HEK293 (cell line): ENCODE measurements around the gene PAQR8.

Experiments used
- CTCF ChIA-PET: fragments of 350-600 bp; formaldehyde crosslinking; extraction: SDS; loops from one replicate; lab custom pipeline; 2021; ENCODE audit warnings: antibody characterized with exemption; lab: Yijun Ruan, JAX
- POLR2A ChIA-PET: fragments of 300-600 bp; formaldehyde crosslinking; extraction: SDS; loops from one replicate; lab custom pipeline; 2020; ENCODE audit warnings: antibody characterized with exemption, inconsistent platforms; lab: Yijun Ruan, JAX
- H3K27ac ChIP-seq: fragments of 200-500 bp; sonication (Bioruptor generic); 2 replicates; pipeline ENCODE4 v1.5.1; 2014; ENCODE audit warnings: low read depth, low read length, control low read depth, inconsistent platforms; ENCODE audit errors: extremely low read depth
- H3K36me3 ChIP-seq, 2 experiments: fragments of 200-500 bp in 1 of 2; sonication (Bioruptor generic) in 1 of 2; 1 replicate in 1 of 2; 2 replicates in 1 of 2; pipeline ENCODE4 v1.5.1; 2014 to 2017; ENCODE audit warnings: inconsistent platforms in 2 of 2, low read length in 2 of 2; ENCODE audit not compliant: control insufficient read depth in 2 of 2, insufficient read depth in 1 of 2
- H3K4me1 ChIP-seq: fragments of 200-500 bp; sonication (Bioruptor generic); 2 replicates; pipeline ENCODE4 v1.5.1; 2014; ENCODE audit warnings: mild to moderate bottlenecking, low read length, inconsistent platforms; ENCODE audit not compliant: control insufficient read depth, insufficient read depth
- H3K4me3 ChIP-seq: 2 replicates; pipeline ENCODE4 v1.5.1; 2011; ENCODE audit warnings: low read depth, mild to moderate bottlenecking, control low read depth, low read length, moderate library complexity
- H3K9me3 ChIP-seq: fragments of 200-500 bp; sonication (Bioruptor generic); 2 replicates; pipeline ENCODE4 v1.5.1; 2014; ENCODE audit warnings: low read depth, low read length, inconsistent platforms; ENCODE audit not compliant: control insufficient read depth, insufficient read depth
- BCL11A ChIP-seq: fragments of 450-650 bp; formaldehyde crosslinking; IDR thresholded peaks from 2 replicates; pipeline ENCODE4 v1.5.1; 2016; ENCODE audit warnings: low read depth, missing biosample characterization, missing genetic modification characterization
- MZF1 ChIP-seq: fragments of 450-650 bp; formaldehyde crosslinking; IDR thresholded peaks from 2 replicates; pipeline ENCODE4 v1.5.1; 2017; ENCODE audit warnings: missing biosample characterization, missing genetic modification characterization, borderline replicate concordance
- SALL2 ChIP-seq: fragments of 450-650 bp; formaldehyde crosslinking; IDR thresholded peaks from 2 replicates; pipeline ENCODE4 v1.5.0; 2017; ENCODE audit warnings: missing biosample characterization, mild to moderate bottlenecking, missing genetic modification characterization, borderline replicate concordance
- ZBTB20 ChIP-seq: fragments of 450-650 bp; formaldehyde crosslinking; IDR thresholded peaks from 2 replicates; pipeline ENCODE4 v1.5.1; 2016; ENCODE audit warnings: missing biosample characterization, missing genetic modification characterization
- ZNF423 ChIP-seq: fragments of 450-650 bp; formaldehyde crosslinking; IDR thresholded peaks from 2 replicates; pipeline ENCODE4 v1.5.1; 2016; ENCODE audit warnings: missing biosample characterization, missing genetic modification characterization
- ZNF585B ChIP-seq: fragments of 450-650 bp; formaldehyde crosslinking; IDR thresholded peaks from 2 replicates; pipeline ENCODE4 v1.5.1; 2016; ENCODE audit warnings: missing biosample characterization, missing genetic modification characterization
- ZNF629 ChIP-seq: fragments of 450-650 bp; formaldehyde crosslinking; IDR thresholded peaks from 2 replicates; pipeline ENCODE4 v1.5.1; 2017; ENCODE audit warnings: missing biosample characterization, missing genetic modification characterization
- ZNF658 ChIP-seq: fragments of 450-650 bp; formaldehyde crosslinking; IDR thresholded peaks from 2 replicates; pipeline ENCODE4; 2016; ENCODE audit warnings: missing biosample characterization, missing genetic modification characterization
- TF ChIP-seq, protein P1 (sequence below): fragments of 450-650 bp; formaldehyde crosslinking; IDR thresholded peaks from 2 replicates; pipeline ENCODE4 v1.5.1; 2017; ENCODE audit warnings: missing biosample characterization, missing genetic modification characterization
- TF ChIP-seq, protein P2 (sequence below): fragments of 450-650 bp; formaldehyde crosslinking; IDR thresholded peaks from 2 replicates; pipeline ENCODE4 v1.5.1; 2016; ENCODE audit warnings: missing biosample characterization, missing genetic modification characterization, low read depth
- TF ChIP-seq, protein P3 (sequence below): fragments of 450-650 bp; formaldehyde crosslinking; IDR thresholded peaks from 2 replicates; pipeline ENCODE4 v1.5.1; 2016; ENCODE audit warnings: missing biosample characterization, missing genetic modification characterization

PAQR8 gene

DNA sequence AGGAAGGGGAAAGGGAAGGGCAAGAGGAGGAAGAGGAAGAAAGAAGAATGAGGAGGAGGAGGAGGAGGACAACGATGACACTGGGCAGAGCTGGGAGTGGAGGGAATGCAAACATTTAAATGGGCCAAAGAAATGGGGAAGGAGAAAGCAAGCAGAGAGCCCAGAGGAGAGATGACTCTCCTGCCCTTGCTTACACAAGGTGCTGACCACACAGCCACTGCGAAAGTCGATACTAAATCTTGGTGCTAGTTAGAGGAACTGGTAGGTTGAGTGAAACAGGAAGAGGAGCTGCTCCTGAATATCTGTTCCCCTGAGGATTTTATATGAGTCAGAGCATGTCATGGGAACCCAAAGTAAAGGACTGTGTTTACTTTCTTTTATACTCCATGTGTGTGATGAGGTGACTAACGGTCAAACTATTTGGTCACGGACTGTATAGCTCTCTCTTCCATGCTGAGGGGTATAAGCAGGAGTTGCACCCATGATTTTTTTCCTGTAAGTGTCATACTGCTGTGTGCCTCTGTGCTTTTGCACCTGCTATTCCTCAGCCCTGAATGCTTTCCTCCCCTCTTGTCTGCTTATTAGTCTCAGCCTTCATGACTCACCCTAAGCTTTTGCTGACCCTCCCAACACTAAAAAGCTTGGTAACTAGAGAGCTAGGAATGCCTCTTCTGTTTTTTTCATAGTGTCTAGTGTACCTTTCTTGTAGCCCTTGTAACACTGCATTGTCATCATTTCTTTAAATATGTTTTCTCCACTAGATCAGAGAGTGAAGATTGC, 9.5 kb upstream of the PAQR8 start (continued):
- no peak for TF ChIP-seq ZNF658 (tag by site-specific recombination)
- TF ChIP-seq, all 188 proteins: peak for 54

DNA sequence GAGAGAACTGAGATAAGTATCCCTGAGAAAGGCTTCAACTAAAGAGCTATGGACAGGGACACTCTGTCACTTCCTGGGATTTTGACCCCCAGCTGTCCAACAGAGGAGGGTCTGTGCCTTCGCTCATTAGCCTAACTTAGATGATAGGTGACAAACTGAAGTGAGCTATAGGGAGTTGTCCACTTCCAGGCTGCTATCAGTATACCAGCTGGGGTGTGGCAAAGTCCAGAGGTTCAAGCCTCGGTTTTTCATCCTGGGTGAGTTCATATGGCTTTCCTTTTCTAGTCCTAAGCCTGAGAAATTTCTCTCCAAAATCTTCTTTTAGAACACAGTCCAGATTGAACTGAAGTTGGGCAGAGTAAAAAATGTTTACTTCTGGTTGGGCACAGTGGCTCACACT, 5.9 kb upstream of the PAQR8 start:
- no peak overlapping the region for H3K4me3 ChIP-seq
- no peak overlapping the region for H3K27ac ChIP-seq
- no peaks in the 10 kb centered on the region for H3K9me3 ChIP-seq
- H3K36me3 ChIP-seq = no peaks in the 10 kb centered on the region
- ChIA-PET CTCF (interaction anchor here (1.2 kb wide), 1 partner anchor 15 kb away, joined by 3 read pairs; no protein-coding TSS in a partner anchor), POLR2A (no interaction called here)
- TF ChIP-seq BCL11A = no peak
- H3K4me1 ChIP-seq = peaks cover 9% of the 10 kb centered on the region

DNA sequence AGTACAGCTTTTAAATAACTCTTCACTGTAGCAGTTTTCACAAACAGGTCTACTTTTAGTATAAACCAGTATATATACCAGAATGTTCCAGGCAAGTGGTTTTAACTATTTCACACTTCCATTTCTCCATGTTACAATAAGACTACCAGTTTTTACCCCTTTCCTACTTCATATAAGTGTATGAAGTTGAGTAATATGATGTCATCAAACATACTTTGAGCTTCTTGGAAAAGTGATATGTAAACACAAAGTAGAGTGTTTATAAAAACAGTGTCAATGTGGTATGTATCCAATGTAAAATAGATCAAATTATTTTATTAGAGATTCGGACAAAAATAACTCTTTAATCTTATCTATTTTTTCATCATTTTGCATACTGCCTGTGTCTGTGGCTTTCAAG, 2.5 kb upstream of the PAQR8 start:
- H3K9me3 ChIP-seq = no peaks in the 10 kb centered on the region
- POLR2A ChIA-PET = no interaction called here
- no peak overlapping the region for H3K27ac ChIP-seq
- TF ChIP-seq, protein P1, sequence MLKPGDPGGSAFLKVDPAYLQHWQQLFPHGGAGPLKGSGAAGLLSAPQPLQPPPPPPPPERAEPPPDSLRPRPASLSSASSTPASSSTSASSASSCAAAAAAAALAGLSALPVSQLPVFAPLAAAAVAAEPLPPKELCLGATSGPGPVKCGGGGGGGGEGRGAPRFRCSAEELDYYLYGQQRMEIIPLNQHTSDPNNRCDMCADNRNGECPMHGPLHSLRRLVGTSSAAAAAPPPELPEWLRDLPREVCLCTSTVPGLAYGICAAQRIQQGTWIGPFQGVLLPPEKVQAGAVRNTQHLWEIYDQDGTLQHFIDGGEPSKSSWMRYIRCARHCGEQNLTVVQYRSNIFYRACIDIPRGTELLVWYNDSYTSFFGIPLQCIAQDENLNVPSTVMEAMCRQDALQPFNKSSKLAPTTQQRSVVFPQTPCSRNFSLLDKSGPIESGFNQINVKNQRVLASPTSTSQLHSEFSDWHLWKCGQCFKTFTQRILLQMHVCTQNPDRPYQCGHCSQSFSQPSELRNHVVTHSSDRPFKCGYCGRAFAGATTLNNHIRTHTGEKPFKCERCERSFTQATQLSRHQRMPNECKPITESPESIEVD = 0 out of 2 replicates have a peak, but pooled peaks have one; percentile 14
- TF ChIP-seq BCL11A (no peak), ZBTB20 (tag by site-specific recombination) (no peak), SALL2 (tag by site-specific recombination) (no peak), ZNF585B (tag by site-specific recombination) (no peak), ZNF629 (tag by site-specific recombination) (peak; percentile 69), MZF1 (tag by site-specific recombination) (no peak)
- TF ChIP-seq, protein P2, sequence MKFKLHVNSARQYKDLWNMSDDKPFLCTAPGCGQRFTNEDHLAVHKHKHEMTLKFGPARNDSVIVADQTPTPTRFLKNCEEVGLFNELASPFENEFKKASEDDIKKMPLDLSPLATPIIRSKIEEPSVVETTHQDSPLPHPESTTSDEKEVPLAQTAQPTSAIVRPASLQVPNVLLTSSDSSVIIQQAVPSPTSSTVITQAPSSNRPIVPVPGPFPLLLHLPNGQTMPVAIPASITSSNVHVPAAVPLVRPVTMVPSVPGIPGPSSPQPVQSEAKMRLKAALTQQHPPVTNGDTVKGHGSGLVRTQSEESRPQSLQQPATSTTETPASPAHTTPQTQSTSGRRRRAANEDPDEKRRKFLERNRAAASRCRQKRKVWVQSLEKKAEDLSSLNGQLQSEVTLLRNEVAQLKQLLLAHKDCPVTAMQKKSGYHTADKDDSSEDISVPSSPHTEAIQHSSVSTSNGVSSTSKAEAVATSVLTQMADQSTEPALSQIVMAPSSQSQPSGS (tag by site-specific recombination) = peak; percentile 90
- TF ChIP-seq, all 188 proteins: peak for 3
- no peak overlapping the region for H3K4me3 ChIP-seq
- CTCF ChIA-PET = interaction anchor here (0.5 to 1.5 kb wide), 3 partner anchors 10 to 74 kb away, joined by 3 read pairs; no protein-coding TSS in a partner anchor
- H3K4me1 ChIP-seq = peaks cover 4% of the 10 kb centered on the region
- no peaks in the 10 kb centered on the region for H3K36me3 ChIP-seq

DNA sequence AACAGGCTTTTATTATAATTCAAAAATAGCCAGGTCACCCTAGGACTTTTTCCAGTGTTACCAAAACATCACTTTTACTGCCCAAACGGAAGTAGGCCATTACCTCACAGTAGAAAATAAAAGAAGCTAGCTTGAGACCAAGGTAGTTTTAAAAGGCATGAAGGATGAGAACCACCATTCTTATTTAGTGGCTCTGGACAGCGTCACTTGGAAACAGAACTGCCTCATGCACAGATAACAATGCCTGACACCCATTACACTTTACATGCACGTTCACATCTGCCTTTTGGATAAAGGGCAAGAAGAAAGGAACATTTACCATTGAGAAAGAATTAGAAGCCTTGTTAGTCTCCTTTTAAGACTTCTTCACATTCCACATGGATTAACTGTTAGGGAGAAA, 1.9 kb upstream of the PAQR8 start:
- no peak overlapping the region for H3K4me3 ChIP-seq
- no peak overlapping the region for H3K27ac ChIP-seq
- no peaks in the 10 kb centered on the region for H3K36me3 ChIP-seq
- POLR2A ChIA-PET = no interaction called here
- CTCF ChIA-PET = interaction anchor here (0.6 to 1.4 kb wide), 3 partner anchors 17 to 637 kb away, joined by 3 to 4 read pairs (median 3); no protein-coding TSS in a partner anchor
- TF ChIP-seq, protein P3, sequence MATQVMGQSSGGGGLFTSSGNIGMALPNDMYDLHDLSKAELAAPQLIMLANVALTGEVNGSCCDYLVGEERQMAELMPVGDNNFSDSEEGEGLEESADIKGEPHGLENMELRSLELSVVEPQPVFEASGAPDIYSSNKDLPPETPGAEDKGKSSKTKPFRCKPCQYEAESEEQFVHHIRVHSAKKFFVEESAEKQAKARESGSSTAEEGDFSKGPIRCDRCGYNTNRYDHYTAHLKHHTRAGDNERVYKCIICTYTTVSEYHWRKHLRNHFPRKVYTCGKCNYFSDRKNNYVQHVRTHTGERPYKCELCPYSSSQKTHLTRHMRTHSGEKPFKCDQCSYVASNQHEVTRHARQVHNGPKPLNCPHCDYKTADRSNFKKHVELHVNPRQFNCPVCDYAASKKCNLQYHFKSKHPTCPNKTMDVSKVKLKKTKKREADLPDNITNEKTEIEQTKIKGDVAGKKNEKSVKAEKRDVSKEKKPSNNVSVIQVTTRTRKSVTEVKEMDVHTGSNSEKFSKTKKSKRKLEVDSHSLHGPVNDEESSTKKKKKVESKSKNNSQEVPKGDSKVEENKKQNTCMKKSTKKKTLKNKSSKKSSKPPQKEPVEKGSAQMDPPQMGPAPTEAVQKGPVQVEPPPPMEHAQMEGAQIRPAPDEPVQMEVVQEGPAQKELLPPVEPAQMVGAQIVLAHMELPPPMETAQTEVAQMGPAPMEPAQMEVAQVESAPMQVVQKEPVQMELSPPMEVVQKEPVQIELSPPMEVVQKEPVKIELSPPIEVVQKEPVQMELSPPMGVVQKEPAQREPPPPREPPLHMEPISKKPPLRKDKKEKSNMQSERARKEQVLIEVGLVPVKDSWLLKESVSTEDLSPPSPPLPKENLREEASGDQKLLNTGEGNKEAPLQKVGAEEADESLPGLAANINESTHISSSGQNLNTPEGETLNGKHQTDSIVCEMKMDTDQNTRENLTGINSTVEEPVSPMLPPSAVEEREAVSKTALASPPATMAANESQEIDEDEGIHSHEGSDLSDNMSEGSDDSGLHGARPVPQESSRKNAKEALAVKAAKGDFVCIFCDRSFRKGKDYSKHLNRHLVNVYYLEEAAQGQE (tag by site-specific recombination) = peak; percentile 70; the same call in 1 of the 2 replicates
- no peak for TF ChIP-seq ZNF423
- H3K4me1 ChIP-seq = peaks cover 4% of the 10 kb centered on the region
- H3K9me3 ChIP-seq = no peaks in the 10 kb centered on the region
